ENCODE measurements around the gene TTC12.

TTC12 gene

GRCh38 chr11:113331441-113331840 lies 17.1 kb downstream of the TTC12 start:
- DNase-seq = no peak

GRCh38 chr11:113332023-113332422 lies 17.6 kb downstream of the TTC12 start:
- no peak for DNase-seq

- no peak for DNase-seq
These were observed 18.4 kb downstream of the TTC12 start for GRCh38 chr11:113332638-113333329.

GRCh38 chr11:113334183-113334582 lies 19.8 kb downstream of the TTC12 start:
- no peak for DNase-seq

GRCh38 chr11:113338730-113339129 lies 24.3 kb downstream of the TTC12 start:
- no peak for DNase-seq

- DNase-seq = no peak
These were observed 25.7 kb downstream of the TTC12 start for GRCh38 chr11:113339929-113340589.

- no peak for DNase-seq
These were observed 27.2 kb downstream of the TTC12 start for GRCh38 chr11:113341388-113342165.

- DNase-seq = no peak
These were observed 31.6 kb downstream of the TTC12 start for GRCh38 chr11:113345978-113346377.

- no peak for DNase-seq
These were observed 35.1 kb downstream of the TTC12 start for GRCh38 chr11:113349528-113349927.

- no peak for DNase-seq
These were observed 36.1 kb downstream of the TTC12 start for GRCh38 chr11:113350336-113351067.

- no peak for DNase-seq
These were observed 36.7 kb downstream of the TTC12 start for GRCh38 chr11:113351068-113351450.

GRCh38 chr11:113351480-113351879 lies 37.1 kb downstream of the TTC12 start:
- DNase-seq = no peak

GRCh38 chr11:113356203-113356602 lies 41.8 kb downstream of the TTC12 start:
- no peak for DNase-seq

GRCh38 chr11:113363406-113363805 lies 49.0 kb downstream of the TTC12 start:
- DNase-seq = no peak

- DNase-seq = no peak
These were observed 49.7 kb downstream of the TTC12 start for GRCh38 chr11:113363996-113364641.

- DNase-seq = no peak
These were observed 51.5 kb downstream of the TTC12 start for GRCh38 chr11:113365895-113366294.

GRCh38 chr11:113369411-113369810 lies 55.0 kb downstream of the TTC12 start:
- DNase-seq = no peak

GRCh38 chr11:113370634-113371033 lies 56.3 kb downstream of the TTC12 start:
- no peak for DNase-seq

GRCh38 chr11:113372309-113372708 lies 57.9 kb downstream of the TTC12 start:
- no peak for DNase-seq

GRCh38 chr11:113373306-113373705 lies 58.9 kb downstream of the TTC12 start:
- DNase-seq = peak; percentile 22

GRCh38 chr11:113373981-113374560 lies 59.7 kb downstream of the TTC12 start:
- DNase-seq = no peak

GRCh38 chr11:113375402-113375801 lies 61.0 kb downstream of the TTC12 start:
- DNase-seq = no peak

All from suppressor macrophage treated with lipopolysaccharide for 4 hours (primary cell).